Measurements from ENCODE around the gene PKNOX1.
"Not testable (repeated sequence)": the region's sequence is repeated elsewhere in the genome, so short reads cannot be mapped to it uniquely, and the experiment has no call there.

The PKNOX1 gene

GRCh38 chr21:43020771-43021170, 46.4 kb downstream of the PKNOX1 start:
- no peak for DNase-seq (ENCODE audit: low spot score)

DNA sequence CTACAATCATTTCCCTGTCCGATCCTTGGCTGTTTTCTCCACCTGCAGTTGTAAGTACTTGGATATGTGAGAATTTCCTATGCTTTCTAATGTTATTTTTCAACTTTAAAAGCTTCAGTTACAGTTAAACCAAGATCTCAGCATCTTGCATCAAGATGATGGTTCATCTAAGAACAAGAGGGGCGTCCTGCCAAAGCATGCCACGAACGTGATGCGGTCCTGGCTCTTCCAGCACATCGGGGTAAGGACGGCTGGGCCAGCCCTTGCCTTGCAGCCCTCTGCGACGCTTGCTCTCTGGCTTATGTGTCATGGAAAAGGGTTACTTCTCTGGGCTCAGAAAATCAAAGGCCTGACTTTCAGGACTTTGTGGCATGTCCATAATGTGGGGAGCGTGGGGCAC, 46.8 kb downstream of the PKNOX1 start:
- no peak for DNase-seq (ENCODE audit: low spot score)

GRCh38 chr21:43021756-43022600, 47.6 kb downstream of the PKNOX1 start:
- no peak for DNase-seq (ENCODE audit: low spot score)

DNA sequence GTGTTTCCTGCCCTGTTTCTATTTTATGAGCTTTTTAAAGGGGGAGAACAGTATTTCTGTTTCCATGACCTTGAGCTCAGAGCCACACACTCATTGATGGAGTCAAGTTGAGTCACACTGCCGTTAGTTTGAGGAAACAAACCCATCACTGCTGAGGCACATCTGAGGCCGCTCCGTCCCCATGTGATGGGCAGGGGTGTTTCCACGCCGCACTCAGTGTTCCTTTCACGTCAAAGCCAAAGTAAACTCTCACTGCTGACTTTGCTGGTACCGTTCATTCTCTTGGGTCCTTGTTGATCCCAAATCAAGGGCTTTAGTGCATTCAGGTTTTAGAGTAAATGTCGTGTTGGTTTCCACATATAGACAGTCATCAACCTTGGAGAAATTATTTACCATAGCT, 48.8 kb downstream of the PKNOX1 start:
- DNase-seq (ENCODE audit: low spot score), result no peak

- no peak for DNase-seq (ENCODE audit: low spot score)
Measured at GRCh38 chr21:43024439-43025136, 50.2 kb downstream of the PKNOX1 start.

GRCh38 chr21:43025636-43026180, 51.3 kb downstream of the PKNOX1 start:
- peak; percentile 68 for DNase-seq (ENCODE audit: low spot score)

DNA sequence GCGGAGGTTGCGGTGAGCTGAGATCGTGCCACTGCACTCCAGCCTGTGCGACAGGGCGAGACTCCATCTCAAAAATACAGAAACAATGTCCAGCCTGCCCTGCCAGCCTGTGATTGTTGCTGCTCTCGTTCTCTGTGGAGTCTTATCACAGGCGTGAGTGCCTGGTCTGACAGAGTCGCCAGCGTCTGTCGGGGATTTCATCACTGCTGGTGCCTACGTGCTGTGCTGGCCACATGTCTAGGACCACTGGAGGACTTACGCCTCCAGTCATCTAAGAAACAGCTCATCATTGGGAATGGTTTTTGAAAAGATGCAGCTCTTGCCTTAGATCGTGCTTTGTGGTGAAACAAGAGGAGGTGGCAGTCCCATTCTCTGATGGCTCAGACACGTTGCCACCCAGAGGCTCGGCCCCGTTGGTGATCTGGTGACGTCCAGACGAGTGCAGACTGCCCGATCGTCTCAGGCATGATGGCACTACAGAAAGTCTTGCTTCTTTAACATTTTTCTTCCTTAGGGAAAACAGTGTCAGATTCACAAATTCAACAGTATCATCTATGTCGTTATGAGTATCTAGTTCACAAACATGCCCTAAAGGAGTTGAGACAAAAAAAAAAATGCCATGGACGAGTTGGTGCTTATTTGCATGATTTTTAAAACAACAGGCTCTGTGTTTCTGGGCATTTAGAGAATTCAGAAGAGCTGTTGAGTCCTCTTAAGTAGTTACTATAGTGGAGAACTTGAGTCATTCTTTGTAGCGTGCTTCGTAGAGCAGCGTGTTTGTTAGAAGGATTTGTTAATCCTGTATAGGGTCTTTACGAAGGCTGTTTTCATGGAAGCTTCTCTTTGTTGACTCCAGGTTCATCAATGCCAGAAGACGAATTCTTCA, 53.7 kb downstream of the PKNOX1 start:
- no peak for DNase-seq (ENCODE audit: low spot score)

GRCh38 chr21:43029785-43030184, 55.4 kb downstream of the PKNOX1 start:
- DNase-seq (ENCODE audit: low spot score), result no peak

DNA sequence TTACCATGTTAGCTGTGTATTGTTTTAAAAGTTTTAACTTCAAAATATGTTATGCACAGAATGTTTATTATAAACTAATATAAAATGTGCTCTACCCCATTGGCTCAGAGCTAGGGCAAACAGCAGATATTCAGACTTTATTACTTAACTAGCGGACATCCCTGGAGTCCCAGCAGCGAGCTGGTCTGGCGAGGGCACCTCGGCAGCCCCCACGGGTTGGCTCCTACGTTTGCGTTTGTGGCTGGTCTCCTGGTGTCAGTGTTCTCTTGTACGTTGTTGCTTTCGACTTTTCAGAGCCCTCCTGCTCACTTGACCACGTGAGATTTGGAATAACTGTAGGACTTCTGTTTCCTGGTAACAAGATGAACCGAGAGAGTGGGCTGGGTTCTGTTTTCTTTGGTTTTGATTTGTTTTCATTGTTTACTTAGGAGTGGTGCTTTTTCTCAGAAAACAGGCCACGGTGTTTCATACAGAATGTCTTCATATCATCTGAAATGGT, 56.8 kb downstream of the PKNOX1 start:
- DNase-seq (ENCODE audit: low spot score), result no peak

- no peak for DNase-seq (ENCODE audit: low spot score)
Measured at GRCh38 chr21:43034101-43034500, 59.7 kb downstream of the PKNOX1 start.

DNA sequence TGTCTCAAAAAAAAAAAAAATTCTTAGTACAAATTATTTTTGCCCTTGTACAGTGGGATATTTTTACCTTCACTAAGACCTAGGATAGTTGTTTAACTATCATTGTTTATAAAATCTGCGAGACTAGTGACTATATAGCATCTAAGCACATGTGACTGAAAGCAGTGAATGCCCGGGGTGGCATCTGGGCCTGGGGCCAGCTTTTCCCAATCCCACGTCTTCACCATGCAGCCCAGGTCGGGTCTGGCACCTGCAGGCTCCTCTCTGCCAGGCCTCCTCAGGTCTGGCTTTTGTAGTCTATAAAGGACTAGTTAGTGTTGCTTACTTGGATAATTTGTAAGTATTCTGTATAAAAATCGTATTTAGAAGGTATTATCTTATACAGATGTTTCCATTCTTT, 60.5 kb downstream of the PKNOX1 start:
- DNase-seq (ENCODE audit: low spot score), result no peak

- DNase-seq (ENCODE audit: low spot score), result not testable (repeated sequence)
Measured at GRCh38 chr21:43036889-43037288, 62.5 kb downstream of the PKNOX1 start.

GRCh38 chr21:43037918-43038658, 63.7 kb downstream of the PKNOX1 start:
- not testable (repeated sequence) for DNase-seq (ENCODE audit: low spot score)

DNA sequence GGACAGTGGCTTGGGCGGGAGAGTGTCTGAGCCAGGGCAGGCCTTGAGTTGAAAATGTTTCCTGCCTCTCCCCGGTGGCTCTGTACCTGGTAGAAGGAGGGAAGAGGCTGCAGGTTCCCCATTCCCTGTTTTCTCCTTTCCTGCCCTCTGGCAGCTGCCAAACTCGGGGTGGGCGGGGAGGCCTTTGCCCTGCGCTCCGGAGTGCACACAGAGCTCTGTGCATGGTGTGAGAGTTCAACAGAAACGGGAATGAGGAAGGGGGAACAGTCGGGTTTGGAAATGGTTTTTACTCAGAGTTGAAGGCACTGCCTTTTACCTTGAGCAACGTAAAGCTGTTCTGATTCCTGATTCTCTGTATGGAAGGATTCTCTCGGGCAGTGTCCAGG, 64.3 kb downstream of the PKNOX1 start:
- DNase-seq (ENCODE audit: low spot score), result not testable (repeated sequence)

GRCh38 chr21:43042169-43042568, 67.8 kb downstream of the PKNOX1 start:
- not testable (repeated sequence) for DNase-seq (ENCODE audit: low spot score)

GRCh38 chr21:43043291-43043690, 68.9 kb downstream of the PKNOX1 start:
- DNase-seq (ENCODE audit: low spot score), result not testable (repeated sequence)

DNA sequence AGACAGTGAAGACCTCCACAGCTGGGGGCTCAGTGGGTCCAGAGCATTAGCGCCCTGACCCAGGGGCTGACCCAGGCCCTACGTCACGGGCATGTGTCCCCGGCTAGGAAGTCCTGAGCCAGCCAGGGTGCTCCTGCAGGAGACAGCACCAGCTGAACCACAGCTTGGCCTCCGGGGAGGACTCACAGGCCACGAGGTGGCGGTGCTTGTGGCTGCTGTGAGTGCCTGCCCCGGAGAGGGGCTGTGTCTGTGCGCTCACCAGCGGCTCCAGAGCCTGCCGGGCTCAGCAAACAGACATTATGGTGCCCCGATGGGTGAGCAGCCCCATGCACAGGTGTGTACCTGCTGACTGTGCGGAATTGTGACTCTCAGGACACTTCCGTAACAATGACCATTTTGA, 70.2 kb downstream of the PKNOX1 start:
- not testable (repeated sequence) for DNase-seq (ENCODE audit: low spot score)

- not testable (repeated sequence) for DNase-seq (ENCODE audit: low spot score)
Measured at GRCh38 chr21:43045165-43045875, 71.0 kb downstream of the PKNOX1 start.

- DNase-seq (ENCODE audit: low spot score), result not testable (repeated sequence)
Measured at GRCh38 chr21:43045876-43046821, 71.8 kb downstream of the PKNOX1 start.

Data from GM03348 (cell line).